ENCODE results near the gene CFAP74.

DNA sequence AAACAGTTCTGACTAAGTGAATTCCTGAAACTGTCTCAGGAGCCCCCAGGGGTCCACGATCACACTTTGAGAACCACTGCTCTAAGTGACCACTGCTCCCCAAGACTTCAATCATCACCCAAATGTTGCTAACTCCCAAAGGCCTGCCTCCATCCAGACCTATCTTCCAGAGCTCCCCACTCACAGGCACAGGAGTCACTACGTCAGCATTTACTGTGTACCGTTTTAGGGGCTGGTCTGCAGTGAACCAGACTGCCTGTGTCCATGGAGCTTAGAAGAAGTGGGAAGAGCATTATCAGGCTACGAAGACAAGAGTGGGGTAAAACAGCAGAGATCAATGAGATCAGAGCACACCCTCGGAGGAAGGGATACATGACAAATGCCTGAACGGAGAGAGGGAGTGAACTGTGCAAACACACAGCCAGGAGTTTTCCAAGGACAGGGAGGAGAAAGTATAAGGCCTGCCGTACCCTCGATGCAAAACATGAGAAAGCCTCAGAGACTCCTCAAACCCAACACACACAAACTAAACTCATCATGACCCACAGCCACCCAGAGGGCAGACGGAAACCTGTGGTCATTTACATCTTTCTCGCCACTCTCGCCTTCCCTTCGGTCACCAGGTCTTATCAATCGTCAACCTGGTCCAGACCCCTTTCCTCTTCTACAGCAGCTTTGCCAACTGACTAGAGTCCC is 122.8 kb downstream of the CFAP74 start:
- TF ChIP-seq, protein P1, sequence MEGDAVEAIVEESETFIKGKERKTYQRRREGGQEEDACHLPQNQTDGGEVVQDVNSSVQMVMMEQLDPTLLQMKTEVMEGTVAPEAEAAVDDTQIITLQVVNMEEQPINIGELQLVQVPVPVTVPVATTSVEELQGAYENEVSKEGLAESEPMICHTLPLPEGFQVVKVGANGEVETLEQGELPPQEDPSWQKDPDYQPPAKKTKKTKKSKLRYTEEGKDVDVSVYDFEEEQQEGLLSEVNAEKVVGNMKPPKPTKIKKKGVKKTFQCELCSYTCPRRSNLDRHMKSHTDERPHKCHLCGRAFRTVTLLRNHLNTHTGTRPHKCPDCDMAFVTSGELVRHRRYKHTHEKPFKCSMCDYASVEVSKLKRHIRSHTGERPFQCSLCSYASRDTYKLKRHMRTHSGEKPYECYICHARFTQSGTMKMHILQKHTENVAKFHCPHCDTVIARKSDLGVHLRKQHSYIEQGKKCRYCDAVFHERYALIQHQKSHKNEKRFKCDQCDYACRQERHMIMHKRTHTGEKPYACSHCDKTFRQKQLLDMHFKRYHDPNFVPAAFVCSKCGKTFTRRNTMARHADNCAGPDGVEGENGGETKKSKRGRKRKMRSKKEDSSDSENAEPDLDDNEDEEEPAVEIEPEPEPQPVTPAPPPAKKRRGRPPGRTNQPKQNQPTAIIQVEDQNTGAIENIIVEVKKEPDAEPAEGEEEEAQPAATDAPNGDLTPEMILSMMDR (IDR thresholded peaks at IDR 0.05): no peak
- TF ChIP-seq POLR2A (IDR thresholded peaks at IDR 0.05): no peak
